BJ (cell line): ENCODE data around the gene ZCCHC24. TPM values are rescaled to one million over a fixed set of nuclear protein-coding genes. Genes with fewer than 3 reads are reported as not detected.

Experiments used
- CTCF ChIA-PET: fragments of 350-600 bp; formaldehyde crosslinking; extraction: SDS; loops from one replicate; lab custom pipeline; 2021; ENCODE audit warnings: antibody characterized with exemption, inconsistent platforms; lab: Yijun Ruan, JAX
- POLR2A ChIA-PET: fragments of 300-600 bp; sonication (Branson Sonifier 250); formaldehyde crosslinking; extraction: SDS; loops from one replicate; lab custom pipeline; 2021; ENCODE audit warnings: antibody characterized with exemption; lab: Charles Lee
- DNase-seq: peaks from one replicate; pipeline ENCODE4 v3.0.0-alpha.2; 2011; ENCODE audit warnings: low read depth
- H3K27me3 ChIP-seq: 2 replicates; pipeline ENCODE4 v1.6.0; 2011; ENCODE audit warnings: low read length; ENCODE audit not compliant: control insufficient read depth, insufficient read depth
- H3K36me3 ChIP-seq: 2 replicates; pipeline ENCODE4 v1.5.1; 2011; ENCODE audit warnings: low read length; ENCODE audit not compliant: control insufficient read depth, insufficient read depth
- H3K4me3 ChIP-seq: 2 replicates; pipeline ENCODE4 v1.5.1; 2011; ENCODE audit warnings: low read depth, mild to moderate bottlenecking, control low read depth, low read length
- CTCF ChIP-seq: IDR thresholded peaks from 2 replicates; pipeline ENCODE4 v1.5.1; 2011; ENCODE audit warnings: low read depth, mild to moderate bottlenecking, control low read depth, inconsistent platforms, low read length, moderate library complexity; ENCODE audit not compliant: insufficient read depth
- polyA plus RNA-seq: library from polyadenylated mRNA; depleted of rRNA; stranded (reverse); fragments of >200 nt; gene quantifications from 2 replicates; pipeline ENCODE4 v1.2.3, GENCODE V29; 2011

The ZCCHC24 gene
- polyA plus RNA-seq, 1 experiment: 49.1 TPM

GRCh38 chr10:79460687-79461086, 15.3 kb upstream of the ZCCHC24 start:
- Histone ChIP-seq H3K27me3 (no peaks in the 10 kb centered on the region), H3K4me3 (no peak overlapping the region), H3K36me3 (no peaks in the 10 kb centered on the region)
- ChIA-PET POLR2A (no interaction called here), CTCF (interaction anchor here (1.4 kb wide), 1 partner anchor 27 kb away, joined by 4 read pairs; no protein-coding TSS in a partner anchor)
- no peak for TF ChIP-seq CTCF
- DNase-seq: no peak

- CTCF ChIA-PET: interaction anchor here (0.7 to 1.6 kb wide), 3 partner anchors 9 to 86 kb away, joined by 3 to 4 read pairs (median 3); no protein-coding TSS in a partner anchor
- Histone ChIP-seq H3K4me3 (no peak overlapping the region), H3K27me3 (no peaks in the 10 kb centered on the region), H3K36me3 (no peaks in the 10 kb centered on the region)
- TF ChIP-seq CTCF: no peak
- POLR2A ChIA-PET: no interaction called here
- DNase-seq: no peak
Observed at GRCh38 chr10:79459243-79459642, 13.8 kb upstream of the ZCCHC24 start.

- TF ChIP-seq CTCF: no peak
- H3K4me3 ChIP-seq: no peak overlapping the region
- no peaks in the 10 kb centered on the region for H3K36me3 ChIP-seq
- POLR2A ChIA-PET: no interaction called here
- CTCF ChIA-PET: interaction anchor here (0.7 to 1.6 kb wide), 4 partner anchors 9 to 43 kb away, joined by 3 to 4 read pairs (median 3); no protein-coding TSS in a partner anchor
- DNase-seq: no peak
- H3K27me3 ChIP-seq: no peaks in the 10 kb centered on the region
Observed at GRCh38 chr10:79458483-79458882, 13.1 kb upstream of the ZCCHC24 start.

- ChIA-PET CTCF (interaction anchor here (1.2 to 1.6 kb wide), 3 partner anchors 10 to 58 kb away, joined by 3 to 6 read pairs (median 4); no protein-coding TSS in a partner anchor), POLR2A (no interaction called here)
- H3K36me3 ChIP-seq: no peaks in the 10 kb centered on the region
- H3K4me3 ChIP-seq: no peak overlapping the region
- no peaks in the 10 kb centered on the region for H3K27me3 ChIP-seq
- DNase-seq: no peak
- TF ChIP-seq CTCF: no peak
Observed at GRCh38 chr10:79457256-79457785, 11.9 kb upstream of the ZCCHC24 start.

GRCh38 chr10:79454259-79454658, 8.8 kb upstream of the ZCCHC24 start:
- H3K4me3 ChIP-seq: no peak overlapping the region
- TF ChIP-seq CTCF: no peak
- peak; percentile 54 for DNase-seq
- no peaks in the 10 kb centered on the region for H3K36me3 ChIP-seq
- H3K27me3 ChIP-seq: no peaks in the 10 kb centered on the region
- ChIA-PET POLR2A (interaction anchor here (1.0 kb wide), 1 partner anchor 9 kb away, joined by 3 read pairs; no protein-coding TSS in a partner anchor), CTCF (interaction anchor here (0.9 to 3.2 kb wide), 5 partner anchors 10 to 80 kb away, joined by 3 to 27 read pairs (median 6); no protein-coding TSS in a partner anchor)
